Mesenchymal stem cell (in vitro differentiated cells and primary cell): Measurements from ENCODE around the gene YIPF5.

Experiments used
- DNase-seq: peaks from one replicate; pipeline ENCODE4 v3.0.0-alpha.2; 2013
- H2AFZ ChIP-seq: one replicate; pipeline ENCODE4 v1.6.1; 2013; ENCODE audit warnings: low read depth, mild to moderate bottlenecking, control low read depth, inconsistent platforms, low read length, moderate library complexity
- H2AK5ac ChIP-seq: 2 replicates; pipeline ENCODE4 v1.6.1; 2013; ENCODE audit warnings: low read length, moderate library complexity, mild to moderate bottlenecking, inconsistent platforms; ENCODE audit not compliant: severe bottlenecking
- H2BK120ac ChIP-seq: one replicate; pipeline ENCODE4 v1.6.1; 2013; ENCODE audit warnings: low read depth, mild to moderate bottlenecking, inconsistent platforms, low read length, moderate library complexity
- H2BK12ac ChIP-seq, 2 experiments: one replicate each; pipeline ENCODE4 v1.6.1; 2013; ENCODE audit warnings: inconsistent platforms in 2 of 2, low read length in 2 of 2, mild to moderate bottlenecking in 2 of 2, moderate library complexity in 2 of 2, control low read depth in 1 of 2
- H2BK15ac ChIP-seq: one replicate; pipeline ENCODE4 v1.6.1; 2013; ENCODE audit warnings: mild to moderate bottlenecking, low read depth, inconsistent platforms; ENCODE audit not compliant: poor library complexity, severe bottlenecking
- H2BK5ac ChIP-seq: 2 replicates; pipeline ENCODE4 v1.6.1; 2013; ENCODE audit warnings: low read depth, mild to moderate bottlenecking, low read length, control low read depth, inconsistent platforms; ENCODE audit not compliant: poor library complexity, severe bottlenecking
- H3K14ac ChIP-seq, 2 experiments: one replicate each; pipeline ENCODE4 v1.6.1; 2013; ENCODE audit warnings: inconsistent platforms in 2 of 2, low read length in 2 of 2, control low read depth in 1 of 2, mild to moderate bottlenecking in 1 of 2, moderate library complexity in 1 of 2
- H3K18ac ChIP-seq, 2 experiments: one replicate each; pipeline ENCODE4 v1.6.1; 2013; ENCODE audit warnings: inconsistent platforms in 2 of 2, low read length in 2 of 2, control low read depth in 1 of 2, low read depth in 1 of 2, mild to moderate bottlenecking in 1 of 2
- H3K23ac ChIP-seq, 2 experiments: one replicate each; pipeline ENCODE4 v1.6.1; 2013; ENCODE audit warnings: inconsistent platforms in 2 of 2, low read length in 2 of 2, mild to moderate bottlenecking in 2 of 2, moderate library complexity in 2 of 2, control low read depth in 1 of 2
- H3K27ac ChIP-seq: 2 replicates; pipeline ENCODE4 v1.5.1; 2013; ENCODE audit warnings: mild to moderate bottlenecking, moderate library complexity, low read length, control low read depth, inconsistent platforms; ENCODE audit not compliant: poor library complexity, severe bottlenecking
- H3K27me3 ChIP-seq, 2 experiments: 2 replicates each; pipeline versions ENCODE4 v1.6.1 to v1.7.0; 2013; ENCODE audit warnings: low read length in 2 of 2, mild to moderate bottlenecking in 2 of 2, moderate library complexity in 2 of 2, control low read depth in 1 of 2, inconsistent platforms in 1 of 2; ENCODE audit not compliant: control insufficient read depth in 1 of 2, insufficient read depth in 1 of 2
- H3K36me3 ChIP-seq, 2 experiments: 2 replicates each; pipeline versions ENCODE4 v1.6.1 to v1.7.0; 2013; ENCODE audit warnings: low read length in 2 of 2, control low read depth in 1 of 2, inconsistent platforms in 1 of 2, low read depth in 1 of 2, mild to moderate bottlenecking in 1 of 2; ENCODE audit not compliant: insufficient read depth in 2 of 2, control insufficient read depth in 1 of 2
- H3K4ac ChIP-seq, 2 experiments: one replicate each; pipeline ENCODE4 v1.6.1; 2013; ENCODE audit warnings: inconsistent platforms in 2 of 2, low read length in 2 of 2, mild to moderate bottlenecking in 2 of 2, moderate library complexity in 2 of 2, control low read depth in 1 of 2, low read depth in 1 of 2
- H3K4me1 ChIP-seq: 2 replicates; pipeline ENCODE4 v1.6.1; 2013; ENCODE audit warnings: low read depth, low read length, control low read depth; ENCODE audit not compliant: control insufficient read depth, insufficient read depth
- H3K4me2 ChIP-seq: 2 replicates; pipeline ENCODE4 v1.6.1; 2013; ENCODE audit warnings: low read length, mild to moderate bottlenecking, inconsistent platforms; ENCODE audit not compliant: poor library complexity, severe bottlenecking
- H3K4me3 ChIP-seq, 2 experiments: 2 replicates each; pipeline versions ENCODE4 v1.5.1 to v1.7.0; 2013; ENCODE audit warnings: low read length in 2 of 2, mild to moderate bottlenecking in 2 of 2, control low read depth in 1 of 2, low read depth in 1 of 2; ENCODE audit not compliant: insufficient read depth in 1 of 2
- H3K79me1 ChIP-seq: replicated peaks from 2 replicates; pipeline ENCODE4 v1.6.1; 2013; ENCODE audit warnings: mild to moderate bottlenecking, control low read depth, low read length, inconsistent platforms; ENCODE audit not compliant: poor library complexity, severe bottlenecking
- H3K9ac ChIP-seq: 2 replicates; pipeline ENCODE4 v1.7.0; 2013; ENCODE audit warnings: mild to moderate bottlenecking, low read length, moderate library complexity
- H3K9me3 ChIP-seq: 2 replicates; pipeline ENCODE4 v1.7.0; 2013; ENCODE audit warnings: mild to moderate bottlenecking, low read length; ENCODE audit not compliant: control insufficient read depth
- H4K8ac ChIP-seq: one replicate; pipeline ENCODE4 v1.6.1; 2013; ENCODE audit warnings: inconsistent platforms, mild to moderate bottlenecking, low read length, moderate library complexity
- H4K91ac ChIP-seq: one replicate; pipeline ENCODE4 v1.6.1; 2013; ENCODE audit warnings: mild to moderate bottlenecking, low read length, inconsistent platforms
- WGBS: methylation state at CpG from one replicate; pipeline ENCODE4 v1.1.7; 2013; ENCODE audit warnings: mixed read lengths; 5-methylcytosine and 5-hydroxymethylcytosine counted together

YIPF5 gene

GRCh38 chr5:144142824-144143162 is 27.7 kb downstream of the YIPF5 start:
- Histone ChIP-seq H2BK12ac (no peak overlapping the region), H3K4ac (no peak overlapping the region), H2AK5ac (no peak overlapping the region), H3K23ac (no peak overlapping the region), H3K9me3 (no peaks in the 10 kb centered on the region), H2AFZ (no peak overlapping the region), H2BK120ac (no peak overlapping the region), H3K18ac (no peak overlapping the region), H3K4me1 (no peaks in the 10 kb centered on the region), H3K27me3 (no peaks in the 10 kb centered on the region), H3K27ac (no peak overlapping the region), H2BK5ac (no peak overlapping the region), H3K9ac (no peak overlapping the region), H3K4me2 (no peak overlapping the region), H4K91ac (no peak overlapping the region), H4K8ac (no peak overlapping the region), H3K79me1 (no peaks in the 10 kb centered on the region), H2BK15ac (no peak overlapping the region), H3K4me3 (no peak overlapping the region), H3K14ac (no peak overlapping the region), H3K36me3 (no peaks in the 10 kb centered on the region)
- 54% methylated on average over 1 of the region's 1 CpG for WGBS
- DNase-seq = no peak

DNA sequence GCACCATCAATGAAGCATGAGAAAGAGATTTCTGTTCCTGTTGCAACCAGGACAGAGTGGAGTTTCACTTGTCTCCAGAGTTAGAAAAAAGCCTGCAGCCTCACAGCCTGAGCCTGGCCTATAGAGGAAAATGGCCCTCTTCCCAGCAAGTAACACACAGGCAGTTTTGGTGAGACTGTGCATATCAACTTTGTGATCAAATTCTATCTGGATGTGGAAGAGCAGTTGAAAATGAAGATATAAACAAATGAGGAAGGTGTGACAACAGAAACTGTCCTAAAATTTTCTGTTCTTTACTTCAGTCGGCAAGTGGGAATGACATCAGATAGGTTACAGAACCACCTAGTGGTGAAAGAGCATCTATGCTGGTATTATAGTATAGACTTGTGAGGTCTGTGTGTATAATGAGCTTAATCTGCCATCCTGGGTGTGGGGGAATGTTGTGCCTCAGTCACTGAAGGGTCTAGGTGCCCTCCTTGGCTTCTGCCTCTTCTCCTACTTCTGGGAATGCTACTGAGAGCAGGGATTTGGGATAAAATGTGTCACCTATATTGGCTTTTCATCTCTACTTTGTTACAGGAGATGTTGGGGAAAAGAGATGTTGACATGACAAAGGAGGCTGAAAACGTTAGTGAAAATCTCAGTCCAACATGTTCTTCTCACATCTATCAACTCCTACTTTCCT is 28.2 kb downstream of the YIPF5 start:
- Histone ChIP-seq H3K14ac (no peak overlapping the region), H2BK12ac (peak overlapping the region in 1 of 2 experiments; percentile 6), H3K27ac (no peak overlapping the region), H3K27me3 (no peaks in the 10 kb centered on the region), H3K4ac (no peak overlapping the region), H2BK15ac (no peak overlapping the region), H2AFZ (no peak overlapping the region), H3K4me2 (no peak overlapping the region), H2BK5ac (no peak overlapping the region), H3K4me1 (no peaks in the 10 kb centered on the region), H4K91ac (no peak overlapping the region), H3K9ac (peak overlapping the region; percentile 43), H2AK5ac (no peak overlapping the region), H3K79me1 (no peaks in the 10 kb centered on the region), H3K18ac (no peak overlapping the region), H3K4me3 (no peak overlapping the region), H3K36me3 (no peaks in the 10 kb centered on the region), H3K23ac (no peak overlapping the region), H4K8ac (no peak overlapping the region), H2BK120ac (no peak overlapping the region), H3K9me3 (no peaks in the 10 kb centered on the region)
- 20% methylated on average over 1 of the region's 2 CpGs for WGBS
- peak; percentile 62 for DNase-seq

- H2BK120ac ChIP-seq = no peak overlapping the region
- no peaks in the 10 kb centered on the region for H3K4me1 ChIP-seq
- no peak overlapping the region for H3K4me2 ChIP-seq
- no peak overlapping the region for H3K18ac ChIP-seq
- H2BK12ac ChIP-seq = peak overlapping the region in 1 of 2 experiments; percentile 18
- H2BK5ac ChIP-seq = no peak overlapping the region
- H3K27ac ChIP-seq = no peak overlapping the region
- H3K27me3 ChIP-seq = no peaks in the 10 kb centered on the region
- no peak overlapping the region for H2AK5ac ChIP-seq
- no peak overlapping the region for H3K4ac ChIP-seq
- no peak overlapping the region for H2AFZ ChIP-seq
- H3K14ac ChIP-seq = no peak overlapping the region
- no peak overlapping the region for H3K4me3 ChIP-seq
- H3K36me3 ChIP-seq = no peaks in the 10 kb centered on the region
- H3K9me3 ChIP-seq = no peaks in the 10 kb centered on the region
- no peak overlapping the region for H2BK15ac ChIP-seq
- DNase-seq = no peak
- peak overlapping the region; percentile 2 for H4K8ac ChIP-seq
- H3K9ac ChIP-seq = peak overlapping the region; percentile 43
- WGBS = 86% methylated on average over 2 of the region's 2 CpGs
- H4K91ac ChIP-seq = no peak overlapping the region
- no peak overlapping the region for H3K23ac ChIP-seq
- no peaks in the 10 kb centered on the region for H3K79me1 ChIP-seq
Measured at GRCh38 chr5:144141585-144141984, 28.9 kb downstream of the YIPF5 start.

- no peak overlapping the region for H3K4ac ChIP-seq
- WGBS = 70% methylated on average over 5 of the region's 5 CpGs
- H2BK15ac ChIP-seq = no peak overlapping the region
Measured at GRCh38 chr5:144139586-144139985, 30.9 kb downstream of the YIPF5 start.

More at GRCh38 chr5:144139586-144139985, 30.9 kb downstream of the YIPF5 start:
- H2BK12ac ChIP-seq = no peak overlapping the region
- no peak overlapping the region for H3K27ac ChIP-seq
- no peaks in the 10 kb centered on the region for H3K9me3 ChIP-seq
- H2AK5ac ChIP-seq = no peak overlapping the region
- H4K8ac ChIP-seq = no peak overlapping the region
- no peak overlapping the region for H3K18ac ChIP-seq
- no peak overlapping the region for H3K23ac ChIP-seq
- H2BK120ac ChIP-seq = no peak overlapping the region
- H3K27me3 ChIP-seq = no peaks in the 10 kb centered on the region
- DNase-seq = peak; percentile 28
- no peak overlapping the region for H2AFZ ChIP-seq
- no peaks in the 10 kb centered on the region for H3K79me1 ChIP-seq
- H3K14ac ChIP-seq = no peak overlapping the region
- peak overlapping the region; percentile 51 for H3K9ac ChIP-seq
- no peak overlapping the region for H3K4me2 ChIP-seq
- H3K4me1 ChIP-seq = no peaks in the 10 kb centered on the region
- H3K36me3 ChIP-seq = no peaks in the 10 kb centered on the region
- no peak overlapping the region for H3K4me3 ChIP-seq
- no peak overlapping the region for H2BK5ac ChIP-seq
- no peak overlapping the region for H4K91ac ChIP-seq
